Esophagus muscularis mucosa (tissue), 4 donors: Measurements from ENCODE around the gene SAMD10.

Source experiments
- EP300 ChIP-seq: sonication (generic); formaldehyde crosslinking; IDR thresholded peaks from one replicate; pipeline ENCODE4 v1.6.1; 2017; ENCODE audit warnings: antibody characterized with exemption
- POLR2A ChIP-seq: fragments of 450-650 bp; IDR thresholded peaks from one replicate; pipeline ENCODE4 v1.6.1; 2017; ENCODE audit warnings: antibody characterized with exemption, moderate library complexity, mild to moderate bottlenecking, low read depth
- POLR2AphosphoS5 ChIP-seq, 2 donors: sonication (generic); formaldehyde crosslinking; IDR thresholded peaks; one replicate each; pipeline ENCODE4 v1.6.1; 2017; ENCODE audit warnings: antibody characterized with exemption in 2 of 2
- TF ChIP-seq, protein P1 (sequence below), 3 experiments: fragments of 200-600 bp in 2 of 3; fragments of 450-650 bp in 1 of 3; sonication (generic) in 2 of 3; IDR thresholded peaks; one replicate each; pipeline ENCODE4 v1.5.1; 2017 to 2019; ENCODE audit warnings: antibody characterized with exemption in 3 of 3, mild to moderate bottlenecking in 2 of 3, moderate library complexity in 1 of 3

DNA sequence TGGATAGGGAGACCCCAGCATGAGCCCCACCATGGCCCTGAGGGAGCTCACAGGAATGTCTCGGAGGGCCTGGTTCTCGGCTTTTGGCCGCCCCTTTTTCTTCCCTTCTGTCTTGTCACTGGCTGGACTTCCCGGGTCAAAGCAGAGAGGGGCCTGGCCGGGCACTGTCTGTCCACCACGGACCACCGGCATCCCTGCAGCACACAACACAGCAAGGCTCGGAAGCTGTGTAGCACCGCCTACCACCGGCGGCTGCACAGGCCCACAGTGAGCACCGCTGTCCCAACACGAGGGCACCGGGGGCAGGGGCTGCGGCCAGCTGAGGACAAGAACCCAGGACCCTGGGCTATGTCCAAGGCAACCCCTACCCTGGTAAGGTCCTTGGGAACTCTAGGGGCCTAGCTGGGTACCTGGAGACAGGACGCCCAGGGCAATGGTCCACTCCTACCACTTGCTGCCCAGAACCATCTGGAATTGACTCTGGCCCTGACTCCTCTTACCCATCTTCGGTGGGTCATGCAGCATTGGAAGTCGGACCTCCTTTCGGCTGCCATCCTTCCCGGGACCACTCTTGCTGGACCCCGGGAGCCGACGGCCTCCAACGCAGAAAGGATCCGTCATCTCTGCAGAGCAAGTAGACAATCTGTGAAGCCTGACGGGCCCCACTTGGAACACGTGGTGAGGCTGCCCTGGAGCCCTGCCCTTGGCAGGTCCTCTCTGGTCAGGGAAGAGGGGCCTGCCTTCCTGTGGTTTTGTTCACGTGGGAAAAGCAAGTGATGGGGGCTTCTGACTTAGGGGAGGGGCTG lies 11.9 kb downstream of the SAMD10 start:
- TF ChIP-seq, protein P1, sequence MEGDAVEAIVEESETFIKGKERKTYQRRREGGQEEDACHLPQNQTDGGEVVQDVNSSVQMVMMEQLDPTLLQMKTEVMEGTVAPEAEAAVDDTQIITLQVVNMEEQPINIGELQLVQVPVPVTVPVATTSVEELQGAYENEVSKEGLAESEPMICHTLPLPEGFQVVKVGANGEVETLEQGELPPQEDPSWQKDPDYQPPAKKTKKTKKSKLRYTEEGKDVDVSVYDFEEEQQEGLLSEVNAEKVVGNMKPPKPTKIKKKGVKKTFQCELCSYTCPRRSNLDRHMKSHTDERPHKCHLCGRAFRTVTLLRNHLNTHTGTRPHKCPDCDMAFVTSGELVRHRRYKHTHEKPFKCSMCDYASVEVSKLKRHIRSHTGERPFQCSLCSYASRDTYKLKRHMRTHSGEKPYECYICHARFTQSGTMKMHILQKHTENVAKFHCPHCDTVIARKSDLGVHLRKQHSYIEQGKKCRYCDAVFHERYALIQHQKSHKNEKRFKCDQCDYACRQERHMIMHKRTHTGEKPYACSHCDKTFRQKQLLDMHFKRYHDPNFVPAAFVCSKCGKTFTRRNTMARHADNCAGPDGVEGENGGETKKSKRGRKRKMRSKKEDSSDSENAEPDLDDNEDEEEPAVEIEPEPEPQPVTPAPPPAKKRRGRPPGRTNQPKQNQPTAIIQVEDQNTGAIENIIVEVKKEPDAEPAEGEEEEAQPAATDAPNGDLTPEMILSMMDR (IDR thresholded peaks at IDR 0.05): no peak
- TF ChIP-seq POLR2AphosphoS5 (IDR thresholded peaks at IDR 0.05) (no peak), POLR2A (no peak), EP300 (no peak)
